Measurements from ENCODE around the gene SMLR1. TPM values are rescaled to one million over a fixed set of nuclear protein-coding genes. Genes with fewer than 3 reads are reported as not detected.

Gene SMLR1
- total and polyA plus RNA-seq, 8 donors: 0.13 to 0.23 (median 0.19) TPM; not detected in 2

GRCh38 chr6:130834482-130835251 lies 7.5 kb downstream of the SMLR1 start:
- Histone ChIP-seq H3K9me3 (no peaks in the 10 kb centered on the region), H3K36me3 (no peaks in the 10 kb centered on the region), H3K27me3 (no peaks in the 10 kb centered on the region), H3K4me1 (no peaks in the 10 kb centered on the region), H3K27ac (no peak overlapping the region), H3K4me3 (no peak overlapping the region)
- ATAC-seq: no peak
- DNase-seq: no peak
- intact Hi-C loops (cut with DNase I): no loop called here
- no peak for TF ChIP-seq CTCF (IDR thresholded peaks at IDR 0.05)

GRCh38 chr6:130836055-130836640 lies 8.9 kb downstream of the SMLR1 start:
- Histone ChIP-seq H3K9me3 (no peaks in the 10 kb centered on the region), H3K27me3 (no peaks in the 10 kb centered on the region), H3K27ac (no peak overlapping the region), H3K4me1 (no peaks in the 10 kb centered on the region), H3K4me3 (no peak overlapping the region), H3K36me3 (no peaks in the 10 kb centered on the region)
- no peak for TF ChIP-seq CTCF (IDR thresholded peaks at IDR 0.05)
- intact Hi-C loops (cut with DNase I): no loop called here
- ATAC-seq (no peak), DNase-seq (no peak)

- Histone ChIP-seq H3K27me3 (no peaks in the 10 kb centered on the region), H3K4me3 (no peak overlapping the region), H3K36me3 (no peaks in the 10 kb centered on the region), H3K27ac (no peak overlapping the region), H3K9me3 (no peaks in the 10 kb centered on the region), H3K4me1 (no peaks in the 10 kb centered on the region)
- ATAC-seq (no peak), DNase-seq (no peak)
- intact Hi-C loops (cut with DNase I): no loop called here
- no peak for TF ChIP-seq CTCF (IDR thresholded peaks at IDR 0.05)
These were observed 9.9 kb downstream of the SMLR1 start for GRCh38 chr6:130837067-130837466.

- no peak overlapping the region for H3K27ac ChIP-seq
- intact Hi-C loops (cut with DNase I): no loop called here
These were observed 11.1 kb downstream of the SMLR1 start for GRCh38 chr6:130838250-130838860.

More at GRCh38 chr6:130838250-130838860, 11.1 kb downstream of the SMLR1 start:
- Histone ChIP-seq H3K36me3 (no peaks in the 10 kb centered on the region), H3K27me3 (no peaks in the 10 kb centered on the region), H3K4me1 (no peaks in the 10 kb centered on the region), H3K9me3 (no peaks in the 10 kb centered on the region), H3K4me3 (no peak overlapping the region)
- DNase-seq (no peak), ATAC-seq (no peak)
- no peak for TF ChIP-seq CTCF (IDR thresholded peaks at IDR 0.05)

All from left lung (tissue), 10 donors.